Endothelial cell of umbilical vein (primary cell): ENCODE results near the gene GCLC. TPM values are rescaled to one million over a fixed set of nuclear protein-coding genes. Genes with fewer than 3 reads are reported as not detected.

Experiments used
- BruUV-seq: library from RNA; stranded (reverse); fragments of 400-500 nt; replicated peaks from 2 replicates; lab custom pipeline; 2021; lab: Mats Ljungman, UMichigan
- CTCF ChIA-PET: fragments of 300-600, 350-600 bp; sonication (Branson Sonifier 250); formaldehyde crosslinking; loops from one replicate; lab custom pipeline; 2021; ENCODE audit warnings: antibody characterized with exemption, inconsistent platforms; lab: Charles Lee
- POLR2A ChIA-PET: fragments of 300-600, 350-600 bp; sonication (Branson Sonifier 250); formaldehyde crosslinking; loops from one replicate; lab custom pipeline; 2021; ENCODE audit warnings: antibody characterized with exemption, inconsistent platforms; lab: Charles Lee
- DNase-seq: peaks from one replicate; pipeline ENCODE4 v3.0.0-alpha.2; 2011; ENCODE audit warnings: low read depth, low spot score
- FAIRE-seq: peaks from 2 replicates; lab custom pipeline; 2011; peaks lifted over from hg19 to GRCh38; lab: Jason Lieb, UNC
- H2AFZ ChIP-seq: 2 replicates; pipeline ENCODE4 v1.6.0; 2012; ENCODE audit warnings: low read depth, low read length, control low read depth, inconsistent platforms
- H3K27ac ChIP-seq: 2 replicates; pipeline ENCODE4 v1.5.1; 2011; ENCODE audit warnings: low read depth, mild to moderate bottlenecking, control low read depth, low read length, moderate library complexity; ENCODE audit not compliant: insufficient read depth
- H3K27me3 ChIP-seq, 2 experiments: 2 replicates each; pipeline versions ENCODE4 v1.6.0 to v1.6.1; 2011; ENCODE audit warnings: low read length in 2 of 2, mixed read lengths in 1 of 2; ENCODE audit not compliant: control insufficient read depth in 2 of 2, insufficient read depth in 2 of 2
- H3K36me3 ChIP-seq, 2 experiments: 2 replicates in 1 of 2; 3 replicates in 1 of 2; pipeline ENCODE4 v1.5.1; 2011; ENCODE audit warnings: low read length in 2 of 2, mild to moderate bottlenecking in 1 of 2, moderate library complexity in 1 of 2; ENCODE audit not compliant: control insufficient read depth in 2 of 2, insufficient read depth in 2 of 2; ENCODE audit errors: extremely low read depth in 1 of 2
- H3K4me1 ChIP-seq: 3 replicates; pipeline ENCODE4 v1.5.1; 2011; ENCODE audit warnings: mild to moderate bottlenecking, low read length; ENCODE audit not compliant: control insufficient read depth, insufficient read depth; ENCODE audit errors: extremely low read depth
- H3K4me2 ChIP-seq: 2 replicates; pipeline ENCODE4 v1.6.1; 2011; ENCODE audit warnings: low read length, control low read depth, mixed read lengths; ENCODE audit not compliant: insufficient read depth
- H3K4me3 ChIP-seq, 3 experiments: fragments of 200-600 bp in 1 of 3; sonication (generic), shearing (Covaris generic) in 1 of 3; replicated peaks in 1 of 3; 2 replicates each; pipeline ENCODE4 v1.5.1; 2011 to 2016; ENCODE audit warnings: control low read depth in 3 of 3, low read length in 3 of 3, mild to moderate bottlenecking in 2 of 3, inconsistent platforms in 1 of 3, low read depth in 1 of 3, moderate library complexity in 1 of 3; ENCODE audit not compliant: insufficient read depth in 1 of 3
- H3K79me2 ChIP-seq: 2 replicates; pipeline ENCODE4 v1.6.0; 2012; ENCODE audit warnings: low read length, inconsistent platforms; ENCODE audit not compliant: control insufficient read depth, insufficient read depth
- H3K9ac ChIP-seq: replicated peaks from 2 replicates; pipeline ENCODE3; 2011; ENCODE audit warnings: low read length, control low read depth; ENCODE audit not compliant: insufficient read depth; ENCODE audit errors: extremely low read depth
- H3K9me1 ChIP-seq: replicated peaks from 3 replicates; pipeline ENCODE4 v1.6.0; 2011; ENCODE audit warnings: mild to moderate bottlenecking, low read length; ENCODE audit not compliant: control insufficient read depth, insufficient read depth; ENCODE audit errors: extremely low read depth
- H3K9me3 ChIP-seq: replicated peaks from 2 replicates; pipeline ENCODE4 v1.5.1; 2012; ENCODE audit warnings: low read length, inconsistent platforms; ENCODE audit not compliant: control insufficient read depth, insufficient read depth
- H4K20me1 ChIP-seq: replicated peaks from 2 replicates; pipeline ENCODE3; 2011; ENCODE audit warnings: mild to moderate bottlenecking, low read length; ENCODE audit not compliant: control insufficient read depth, insufficient read depth; ENCODE audit errors: extremely low read depth
- CTCF ChIP-seq, 2 donors: IDR thresholded peaks; 1 replicate in 1 of 2; 2 replicates in 1 of 2; pipeline ENCODE4 v1.5.1; 2011; ENCODE audit warnings: low read length in 2 of 2, mild to moderate bottlenecking in 2 of 2, moderate library complexity in 2 of 2, control low read depth in 1 of 2, inconsistent platforms in 1 of 2, low read depth in 1 of 2; ENCODE audit not compliant: insufficient read depth in 1 of 2; ENCODE audit errors: extremely low read depth in 1 of 2
- EZH2 ChIP-seq: IDR thresholded peaks from 2 replicates; pipeline ENCODE4 v1.6.1; 2012; ENCODE audit warnings: borderline replicate concordance, low read depth, mild to moderate bottlenecking, moderate library complexity, low read length, inconsistent platforms; ENCODE audit not compliant: severe bottlenecking
- FOS ChIP-seq: IDR thresholded peaks from 2 replicates; pipeline ENCODE4 v1.6.1; 2011; ENCODE audit warnings: mild to moderate bottlenecking, low read length, moderate library complexity, borderline replicate concordance; ENCODE audit not compliant: insufficient read depth
- GATA2 ChIP-seq: IDR thresholded peaks from 2 replicates; pipeline ENCODE4 v1.7.0; 2011; ENCODE audit warnings: low read depth, mild to moderate bottlenecking, moderate library complexity, mixed read lengths, low read length; ENCODE audit not compliant: insufficient read length, insufficient read depth
- JUN ChIP-seq: IDR thresholded peaks from 2 replicates; pipeline ENCODE4 v1.6.1; 2011; ENCODE audit warnings: borderline replicate concordance, low read depth; ENCODE audit not compliant: insufficient read length, insufficient read depth
- MAX ChIP-seq: IDR thresholded peaks from 2 replicates; pipeline ENCODE4 v1.6.1; 2011; ENCODE audit not compliant: insufficient read depth, insufficient read length
- MYC ChIP-seq: IDR thresholded peaks from one replicate; pipeline ENCODE4 v1.6.1; 2011; ENCODE audit warnings: mild to moderate bottlenecking, low read depth, low read length
- POLR2A ChIP-seq: IDR thresholded peaks from 2 replicates; pipeline ENCODE4 v1.6.1; 2012; ENCODE audit warnings: low read depth, mild to moderate bottlenecking, control low read depth, low read length
- POLR2AphosphoS5 ChIP-seq: IDR thresholded peaks from 2 replicates; pipeline ENCODE4 v1.6.1; 2012; ENCODE audit warnings: low read depth, mild to moderate bottlenecking, control low read depth, low read length, moderate library complexity; ENCODE audit not compliant: insufficient read depth
- dilution Hi-C: fragments of 300-500 bp; cut with MboI; formaldehyde crosslinking; loops from one replicate; pipeline ENCODE4 v1.15.0; 2019; ENCODE audit warnings: low sequenced_read_pairs; ENCODE audit not compliant: extremely low pct_ligation_motif_present
- intact Hi-C: fragments of 100-400 bp; cut with micrococcal nuclease; formaldehyde crosslinking; loops from one replicate; pipeline ENCODE4 v1.10.0; 2022
- polyA plus RNA-seq, 4 experiments: library from polyadenylated mRNA; depleted of rRNA in 3 of 4; stranded (reverse) in 3 of 4; unstranded in 1 of 4; fragments of >200 nt; gene quantifications; 2 replicates each; pipeline versions ENCODE4 v1.2.1 to v1.2.3, GENCODE V29; 2011 to 2012; ENCODE audit warnings: missing spikeins in 1 of 4
- total RNA-seq: library from RNA; stranded (reverse); gene quantifications from 2 replicates; pipeline ENCODE4 v1.2.3, GENCODE V29; 2021

The GCLC gene
- total and polyA plus RNA-seq, 2 donors (not counting 3 experiments of a cell fraction or from before 2014, with no cell fraction given): 7.3 to 22.8 TPM

- Histone ChIP-seq H3K4me2 (no peak overlapping the region), H3K9me1 (no peaks in the 10 kb centered on the region), H3K27me3 (peaks cover 5 to 16% of the 10 kb centered on the region in 2 experiments), H3K9me3 (no peaks in the 10 kb centered on the region), H2AFZ (no peak overlapping the region), H3K4me1 (no peaks in the 10 kb centered on the region), H3K4me3 (no peak overlapping the region), H4K20me1 (no peaks in the 10 kb centered on the region), H3K79me2 (no peaks in the 10 kb centered on the region), H3K9ac (no peak overlapping the region), H3K36me3 (no peaks in the 10 kb centered on the region), H3K27ac (no peak overlapping the region)
- BruUV-seq: no TSS peak
- ChIA-PET POLR2A (no interaction called here), CTCF (interaction anchor here (1.3 kb wide), 1 partner anchor 29 kb away, joined by 3 read pairs; no protein-coding TSS in a partner anchor)
- FAIRE-seq: no peak
- DNase-seq: no peak
- no peak for TF ChIP-seq POLR2AphosphoS5
- TF ChIP-seq JUN: no peak
- no peak for TF ChIP-seq POLR2A
- no peak for TF ChIP-seq CTCF (IDR thresholded peaks at IDR 0.05; ENCODE audit: extremely low read depth in 1 of 2, insufficient read depth in 1 of 2, low read depth in 1 of 2, low read length in 2 of 2)
- no peak for TF ChIP-seq GATA2
- no peak for TF ChIP-seq MYC
- no peak for TF ChIP-seq FOS
- TF ChIP-seq MAX: no peak
- no peak for TF ChIP-seq EZH2
- intact Hi-C loops (no loop called here), dilution Hi-C loops (no loop called here)
These were observed 19.6 kb upstream of the GCLC start for GRCh38 chr6:53564401-53565065.
